Effector memory CD8-positive, alpha-beta T cell (primary cell): ENCODE data around the gene RFNG.

Experiments
- ATAC-seq: fragments of 150-1000 bp; cut with Tn5 transposase; replicated peaks from 2 replicates; pipeline ENCODE4 v1.10.0; 2021; ENCODE audit warnings: mild to moderate bottlenecking, moderate library complexity
- DNase-seq, 3 experiments: peaks; one replicate each; pipeline ENCODE4 v3.0.0; 2021
- H3K27ac Mint-ChIP-seq, 2 donors: one replicate each; pipeline ENCODE4 v1.8.0; 2022; ENCODE audit warnings: mild to moderate bottlenecking in 2 of 2, mixed read lengths in 2 of 2, moderate library complexity in 2 of 2
- H3K27me3 Mint-ChIP-seq, 2 donors: one replicate each; pipeline ENCODE4 v1.8.0; 2022; ENCODE audit warnings: mixed read lengths in 2 of 2
- H3K36me3 Mint-ChIP-seq: one replicate; pipeline ENCODE4 v1.8.0; 2022; ENCODE audit warnings: mild to moderate bottlenecking, moderate library complexity, mixed read lengths; ENCODE audit not compliant: insufficient read depth
- H3K4me1 Mint-ChIP-seq, 2 donors: one replicate each; pipeline ENCODE4 v1.8.0; 2022; ENCODE audit warnings: low read depth in 2 of 2, mixed read lengths in 2 of 2
- H3K4me3 Mint-ChIP-seq, 2 donors: one replicate each; pipeline ENCODE4 v1.8.0; 2022; ENCODE audit warnings: mild to moderate bottlenecking in 2 of 2, mixed read lengths in 2 of 2, moderate library complexity in 2 of 2
- H3K9me3 Mint-ChIP-seq, 2 donors: one replicate each; pipeline ENCODE4 v1.8.0; 2022; ENCODE audit warnings: mixed read lengths in 2 of 2

RFNG gene

GRCh38 chr17:82092995-82093751 lies 41.6 kb upstream of the RFNG start:
- DNase-seq, result no peak
- H3K27me3 Mint-ChIP-seq, result no peaks in the 10 kb centered on the region
- ATAC-seq, result no peak
- peaks cover 0 to 4% of the 10 kb centered on the region in 2 donors for H3K4me1 Mint-ChIP-seq
- H3K36me3 Mint-ChIP-seq, result peaks cover 31% of the 10 kb centered on the region
- no peak overlapping the region for H3K4me3 Mint-ChIP-seq
- H3K9me3 Mint-ChIP-seq, result no peaks in the 10 kb centered on the region
- no peak overlapping the region for H3K27ac Mint-ChIP-seq

GRCh38 chr17:82092628-82092994 lies 41.0 kb upstream of the RFNG start:
- no peak for DNase-seq
- Mint-ChIP-seq H3K27me3 (no peaks in the 10 kb centered on the region), H3K27ac (no peak overlapping the region), H3K4me1 (peaks cover 0 to 4% of the 10 kb centered on the region in 2 donors), H3K4me3 (no peak overlapping the region), H3K36me3 (peaks cover 33% of the 10 kb centered on the region), H3K9me3 (no peaks in the 10 kb centered on the region)
- ATAC-seq, result no peak

GRCh38 chr17:82092094-82092586 lies 40.5 kb upstream of the RFNG start:
- Mint-ChIP-seq H3K27me3 (no peaks in the 10 kb centered on the region), H3K27ac (no peak overlapping the region), H3K36me3 (peaks cover 33% of the 10 kb centered on the region), H3K9me3 (no peaks in the 10 kb centered on the region), H3K4me1 (peaks cover 0 to 4% of the 10 kb centered on the region in 2 donors), H3K4me3 (no peak overlapping the region)
- no peak for ATAC-seq
- DNase-seq, result no peak

- Mint-ChIP-seq H3K27me3 (no peaks in the 10 kb centered on the region), H3K4me3 (no peak overlapping the region), H3K9me3 (no peaks in the 10 kb centered on the region), H3K27ac (no peak overlapping the region), H3K36me3 (peaks cover 32% of the 10 kb centered on the region), H3K4me1 (peaks cover 0 to 4% of the 10 kb centered on the region in 2 donors)
- no peak for ATAC-seq
- no peak for DNase-seq
Measured at GRCh38 chr17:82091264-82092066, 39.9 kb upstream of the RFNG start.

GRCh38 chr17:82090549-82091263 lies 39.1 kb upstream of the RFNG start:
- DNase-seq (no peak), ATAC-seq (no peak)
- Mint-ChIP-seq H3K27ac (no peak overlapping the region), H3K9me3 (no peaks in the 10 kb centered on the region), H3K27me3 (no peaks in the 10 kb centered on the region), H3K4me1 (peaks cover 0 to under 1% of the 10 kb centered on the region in 2 donors), H3K36me3 (peaks cover 33% of the 10 kb centered on the region), H3K4me3 (no peak overlapping the region)

- Mint-ChIP-seq H3K27ac (no peak overlapping the region), H3K9me3 (no peaks in the 10 kb centered on the region), H3K4me3 (no peak overlapping the region), H3K36me3 (peaks cover 27% of the 10 kb centered on the region), H3K4me1 (no peaks in the 10 kb centered on the region), H3K27me3 (no peaks in the 10 kb centered on the region)
- DNase-seq, result no peak
- ATAC-seq, result no peak
Measured at GRCh38 chr17:82089723-82090548, 38.3 kb upstream of the RFNG start.

GRCh38 chr17:82088838-82089722 lies 37.5 kb upstream of the RFNG start:
- no peak for ATAC-seq

GRCh38 chr17:82087961-82088837 lies 36.6 kb upstream of the RFNG start:
- no peak overlapping the region for H3K27ac Mint-ChIP-seq
- no peak for ATAC-seq
- DNase-seq, result no peak
- H3K27me3 Mint-ChIP-seq, result no peaks in the 10 kb centered on the region
- H3K9me3 Mint-ChIP-seq, result no peaks in the 10 kb centered on the region
- H3K36me3 Mint-ChIP-seq, result peaks cover 28% of the 10 kb centered on the region
- no peaks in the 10 kb centered on the region for H3K4me1 Mint-ChIP-seq
- H3K4me3 Mint-ChIP-seq, result no peak overlapping the region

More at GRCh38 chr17:82088838-82089722, 37.5 kb upstream of the RFNG start:
- Mint-ChIP-seq H3K27me3 (no peaks in the 10 kb centered on the region), H3K9me3 (no peaks in the 10 kb centered on the region), H3K4me3 (no peak overlapping the region), H3K27ac (no peak overlapping the region), H3K36me3 (peaks cover 26% of the 10 kb centered on the region), H3K4me1 (no peaks in the 10 kb centered on the region)
- no peak for DNase-seq

- Mint-ChIP-seq H3K4me3 (no peak overlapping the region), H3K27ac (no peak overlapping the region), H3K9me3 (no peaks in the 10 kb centered on the region), H3K4me1 (no peaks in the 10 kb centered on the region), H3K27me3 (no peaks in the 10 kb centered on the region), H3K36me3 (peaks cover 30% of the 10 kb centered on the region)
- no peak for ATAC-seq
- no peak for DNase-seq
Measured at GRCh38 chr17:82086941-82087906, 35.6 kb upstream of the RFNG start.

- Mint-ChIP-seq H3K27ac (no peak overlapping the region), H3K4me1 (no peaks in the 10 kb centered on the region), H3K36me3 (peaks cover 28% of the 10 kb centered on the region), H3K27me3 (no peaks in the 10 kb centered on the region), H3K4me3 (no peak overlapping the region), H3K9me3 (no peaks in the 10 kb centered on the region)
- DNase-seq (no peak), ATAC-seq (no peak)
Measured at GRCh38 chr17:82085931-82086764, 34.5 kb upstream of the RFNG start.
